CD14-positive monocyte (primary cell): ENCODE data around the gene SLC25A21. TPM values are rescaled to one million over a fixed set of nuclear protein-coding genes. Genes with fewer than 3 reads are reported as not detected.

Source experiments
- DNase-seq, 3 donors: peaks; one replicate each; pipeline ENCODE4 v3.0.0-alpha.2; 2011 to 2022
- H2AFZ ChIP-seq: 2 replicates; pipeline ENCODE4 v1.6.0; 2012; ENCODE audit warnings: mild to moderate bottlenecking, low read depth, low read length, inconsistent platforms; ENCODE audit not compliant: insufficient read depth, poor library complexity, severe bottlenecking
- H3K27ac ChIP-seq, 2 donors: 1 replicate in 1 of 2; 2 replicates in 1 of 2; pipeline ENCODE4 v1.5.1; 2012 to 2013; ENCODE audit warnings: low read length in 2 of 2, control low read depth in 1 of 2, inconsistent platforms in 1 of 2, low read depth in 1 of 2, mild to moderate bottlenecking in 1 of 2
- H3K27me3 ChIP-seq, 2 donors: one replicate each; pipeline versions ENCODE4 v1.6.0 to v1.6.1; 2011 to 2013; ENCODE audit warnings: low read length in 2 of 2; ENCODE audit not compliant: control insufficient read depth in 2 of 2, insufficient read depth in 2 of 2
- H3K36me3 ChIP-seq, 2 donors: replicated peaks in 1 of 2; 1 replicate in 1 of 2; 2 replicates in 1 of 2; pipeline versions ENCODE4 v1.5.1 to v1.6.1; 2012 to 2013; ENCODE audit warnings: low read length in 2 of 2, control low read depth in 1 of 2, inconsistent platforms in 1 of 2, mild to moderate bottlenecking in 1 of 2; ENCODE audit not compliant: insufficient read depth in 2 of 2, control insufficient read depth in 1 of 2
- H3K4me1 ChIP-seq, 2 donors: 1 replicate in 1 of 2; 2 replicates in 1 of 2; pipeline versions ENCODE4 v1.5.1 to v1.6.1; 2012 to 2013; ENCODE audit warnings: low read length in 2 of 2, control low read depth in 1 of 2, inconsistent platforms in 1 of 2, mild to moderate bottlenecking in 1 of 2, moderate library complexity in 1 of 2; ENCODE audit not compliant: insufficient read depth in 2 of 2, control insufficient read depth in 1 of 2
- H3K4me2 ChIP-seq: replicated peaks from 2 replicates; pipeline ENCODE3; 2012; ENCODE audit warnings: low read length, moderate library complexity, mild to moderate bottlenecking; ENCODE audit not compliant: poor library complexity, severe bottlenecking; ENCODE audit errors: extremely low read depth
- H3K4me3 ChIP-seq, 3 experiments: fragments of 200-600 bp in 1 of 3; sonication (generic) in 1 of 3; replicated peaks in 1 of 3; 1 replicate in 2 of 3; 2 replicates in 1 of 3; pipeline ENCODE4 v1.5.1; 2011 to 2013; ENCODE audit warnings: low read length in 3 of 3, mild to moderate bottlenecking in 3 of 3, control low read depth in 2 of 3, low read depth in 2 of 3, inconsistent platforms in 1 of 3, moderate library complexity in 1 of 3
- H3K79me2 ChIP-seq: 2 replicates; pipeline ENCODE4 v1.6.0; 2012; ENCODE audit warnings: mild to moderate bottlenecking, control low read depth, inconsistent platforms, low read length, moderate library complexity; ENCODE audit not compliant: insufficient read depth
- H3K9ac ChIP-seq: 2 replicates; pipeline ENCODE4 v1.6.0; 2017; ENCODE audit warnings: low read length, mild to moderate bottlenecking; ENCODE audit not compliant: insufficient read depth, poor library complexity, severe bottlenecking
- H3K9me3 ChIP-seq, 2 donors: replicated peaks in 1 of 2; 1 replicate in 1 of 2; 2 replicates in 1 of 2; pipeline versions ENCODE4 v1.5.1 to v1.6.1; 2012 to 2013; ENCODE audit warnings: low read length in 2 of 2, control low read depth in 1 of 2; ENCODE audit not compliant: control insufficient read depth in 1 of 2, insufficient read depth in 1 of 2
- H4K20me1 ChIP-seq: 2 replicates; pipeline ENCODE4 v1.6.0; 2012; ENCODE audit warnings: mild to moderate bottlenecking, low read length, control low read depth, moderate library complexity; ENCODE audit not compliant: insufficient read depth
- H3K27ac Mint-ChIP-seq, 7 donors: one replicate each; pipeline ENCODE4 v1.8.0; 2020; ENCODE audit warnings: mild to moderate bottlenecking in 7 of 7, mixed read lengths in 7 of 7, moderate library complexity in 6 of 7, inconsistent platforms in 2 of 7
- H3K27me3 Mint-ChIP-seq, 3 donors: one replicate each; pipeline ENCODE4 v1.8.0; 2021 to 2022; ENCODE audit warnings: low read depth in 3 of 3, mild to moderate bottlenecking in 3 of 3, mixed read lengths in 3 of 3, moderate library complexity in 3 of 3, inconsistent platforms in 1 of 3
- H3K36me3 Mint-ChIP-seq, 2 donors: one replicate each; pipeline ENCODE4 v1.8.0; 2020; ENCODE audit warnings: mixed read lengths in 2 of 2, inconsistent platforms in 1 of 2, mild to moderate bottlenecking in 1 of 2
- H3K4me1 Mint-ChIP-seq: one replicate; pipeline ENCODE4 v1.8.0; 2020; ENCODE audit warnings: mild to moderate bottlenecking, mixed read lengths
- H3K4me3 Mint-ChIP-seq, 2 donors: one replicate each; pipeline ENCODE4 v1.8.0; 2020; ENCODE audit warnings: mild to moderate bottlenecking in 2 of 2, mixed read lengths in 2 of 2, moderate library complexity in 1 of 2
- H3K9me3 Mint-ChIP-seq, 7 donors: one replicate each; pipeline ENCODE4 v1.8.0; 2020 to 2022; ENCODE audit warnings: mixed read lengths in 7 of 7, mild to moderate bottlenecking in 6 of 7, moderate library complexity in 6 of 7, inconsistent platforms in 2 of 7
- WGBS: methylation state at CpG from one replicate; pipeline ENCODE4 v1.1.5; 2013; ENCODE audit warnings: missing lambda C conversion rate; ENCODE audit not compliant: insufficient coverage; 5-methylcytosine and 5-hydroxymethylcytosine counted together
- intact Hi-C, 2 donors: fragments of 100-400 bp; cut with micrococcal nuclease; formaldehyde crosslinking; loops; one replicate each; pipeline versions ENCODE4 v1.15.0 to v1.15.1; 2023
- polyA plus RNA-seq, 3 donors: library from polyadenylated mRNA; depleted of rRNA in 1 of 3; unstranded in 2 of 3; stranded (reverse) in 1 of 3; fragments of 300-500 nt in 2 of 3; fragments of >200 nt in 1 of 3; fragmentation: Illumina TruSeq in 2 of 3; gene quantifications; 1 replicate in 2 of 3; 2 replicates in 1 of 3; pipeline ENCODE4 v1.2.3, GENCODE V29; 2012 to 2021
- TF ChIP-seq, protein P1 (sequence below): fragments of 200-600 bp; IDR thresholded peaks from one replicate; pipeline ENCODE4 v1.8.0; 2022; ENCODE audit warnings: antibody characterized with exemption, mild to moderate bottlenecking

Gene SLC25A21
- polyA plus RNA-seq, 3 donors, result not detected

DNA sequence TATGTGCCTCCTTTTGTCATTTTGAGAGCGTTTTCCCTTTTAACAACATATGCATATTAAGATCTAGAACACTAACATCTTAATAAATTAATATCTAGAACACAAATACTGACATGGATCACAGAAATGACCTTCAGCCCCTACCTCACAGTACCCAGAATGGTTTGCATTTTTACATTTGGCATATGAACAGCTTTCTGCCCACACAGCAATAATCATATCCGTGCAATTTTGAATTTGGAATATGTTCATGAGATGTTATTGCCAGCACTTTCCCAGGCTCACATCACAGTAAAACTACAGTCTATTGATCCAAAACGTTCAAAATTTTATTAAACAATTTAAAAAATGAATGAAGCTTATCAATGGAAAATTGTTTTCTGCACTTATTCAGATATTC is 114.6 kb downstream of the SLC25A21 start:
- Histone ChIP-seq H3K4me1 (no peaks in the 10 kb centered on the region), H3K27me3 (no peaks in the 10 kb centered on the region), H3K9ac (no peak overlapping the region), H3K79me2 (no peaks in the 10 kb centered on the region), H3K4me3 (no peak overlapping the region), H3K27ac (no peak overlapping the region), H3K9me3 (no peaks in the 10 kb centered on the region), H2AFZ (no peak overlapping the region), H3K36me3 (no peaks in the 10 kb centered on the region), H3K4me2 (no peak overlapping the region), H4K20me1 (no peaks in the 10 kb centered on the region)
- intact Hi-C loops, result no loop called here
- Mint-ChIP-seq H3K4me3 (no peak overlapping the region), H3K36me3 (no peaks in the 10 kb centered on the region), H3K4me1 (no peaks in the 10 kb centered on the region), H3K27ac (no peak overlapping the region), H3K9me3 (peaks cover 0 to 1% (median 0%) of the 10 kb centered on the region in 7 donors), H3K27me3 (no peaks in the 10 kb centered on the region)
- WGBS, result 83% methylated on average over 1 of the region's 3 CpGs
- TF ChIP-seq, protein P1, sequence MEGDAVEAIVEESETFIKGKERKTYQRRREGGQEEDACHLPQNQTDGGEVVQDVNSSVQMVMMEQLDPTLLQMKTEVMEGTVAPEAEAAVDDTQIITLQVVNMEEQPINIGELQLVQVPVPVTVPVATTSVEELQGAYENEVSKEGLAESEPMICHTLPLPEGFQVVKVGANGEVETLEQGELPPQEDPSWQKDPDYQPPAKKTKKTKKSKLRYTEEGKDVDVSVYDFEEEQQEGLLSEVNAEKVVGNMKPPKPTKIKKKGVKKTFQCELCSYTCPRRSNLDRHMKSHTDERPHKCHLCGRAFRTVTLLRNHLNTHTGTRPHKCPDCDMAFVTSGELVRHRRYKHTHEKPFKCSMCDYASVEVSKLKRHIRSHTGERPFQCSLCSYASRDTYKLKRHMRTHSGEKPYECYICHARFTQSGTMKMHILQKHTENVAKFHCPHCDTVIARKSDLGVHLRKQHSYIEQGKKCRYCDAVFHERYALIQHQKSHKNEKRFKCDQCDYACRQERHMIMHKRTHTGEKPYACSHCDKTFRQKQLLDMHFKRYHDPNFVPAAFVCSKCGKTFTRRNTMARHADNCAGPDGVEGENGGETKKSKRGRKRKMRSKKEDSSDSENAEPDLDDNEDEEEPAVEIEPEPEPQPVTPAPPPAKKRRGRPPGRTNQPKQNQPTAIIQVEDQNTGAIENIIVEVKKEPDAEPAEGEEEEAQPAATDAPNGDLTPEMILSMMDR, result no peak
- DNase-seq, result no peak

DNA sequence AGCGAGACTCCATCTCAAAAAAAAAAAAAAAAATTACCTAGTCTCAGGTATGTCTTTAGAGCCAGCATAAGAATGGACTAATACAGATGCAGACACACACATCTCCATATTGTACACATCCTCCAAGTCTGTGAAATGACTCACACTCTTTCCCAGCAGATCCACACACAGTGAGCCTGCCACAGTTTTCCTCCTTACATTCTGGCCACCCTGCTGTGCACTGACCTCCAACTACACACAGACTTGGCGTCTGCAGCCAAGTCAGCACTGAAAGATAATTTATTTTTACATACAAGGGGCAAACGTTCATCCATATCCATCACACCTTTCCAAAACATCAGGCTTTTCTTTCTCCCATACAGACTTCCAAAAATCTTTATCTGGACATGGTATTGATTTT is 115.9 kb downstream of the SLC25A21 start:
- H3K4me3 ChIP-seq, result no peak overlapping the region
- Mint-ChIP-seq H3K4me3 (no peak overlapping the region), H3K27me3 (peaks cover 0 to 2% (median 0%) of the 10 kb centered on the region in 3 donors), H3K9me3 (peaks cover 0 to 1% (median 0%) of the 10 kb centered on the region in 7 donors), H3K4me1 (no peaks in the 10 kb centered on the region), H3K36me3 (no peaks in the 10 kb centered on the region), H3K27ac (no peak overlapping the region)
- H4K20me1 ChIP-seq, result no peaks in the 10 kb centered on the region
- no peaks in the 10 kb centered on the region for H3K79me2 ChIP-seq
- H2AFZ ChIP-seq, result no peak overlapping the region
- no peak overlapping the region for H3K9ac ChIP-seq
- intact Hi-C loops, result no loop called here
- no peaks in the 10 kb centered on the region for H3K4me1 ChIP-seq
- H3K4me2 ChIP-seq, result no peak overlapping the region
- H3K9me3 ChIP-seq, result no peaks in the 10 kb centered on the region
- H3K27me3 ChIP-seq, result no peaks in the 10 kb centered on the region
- no peak for DNase-seq
- TF ChIP-seq, protein P1, result no peak
- no peaks in the 10 kb centered on the region for H3K36me3 ChIP-seq
- WGBS, result 100% methylated on average over 1 of the region's 3 CpGs
- H3K27ac ChIP-seq, result no peak overlapping the region
